GM23338 (cell line): ENCODE data around the gene KIRREL3. TPM values are rescaled to one million over a fixed set of nuclear protein-coding genes. Genes with fewer than 3 reads are reported as not detected.

ENCODE experiments used
- ATAC-seq: fragments of 200-7000 bp; cut with Tn5 transposase; 3 replicates; pipeline ENCODE4 v1.9.1; 2020
- DNase-seq: peaks from one replicate; pipeline ENCODE4 v3.0.0-alpha.2; 2015; ENCODE audit warnings: low spot score
- H2AFZ ChIP-seq: fragments of 200-600 bp; sonication (generic); 2 replicates; pipeline ENCODE4 v1.8.0; 2016; ENCODE audit warnings: antibody characterized with exemption, mild to moderate bottlenecking, moderate library complexity
- H3F3A ChIP-seq: fragments of 200-600 bp; sonication (generic); replicated peaks from 2 replicates; pipeline ENCODE4 v1.8.0; 2017; ENCODE audit warnings: antibody characterized with exemption, mixed run types, low read depth
- H3K27ac ChIP-seq: fragments of 200-600 bp; sonication (generic); 2 replicates; pipeline ENCODE4 v1.6.1; 2016; ENCODE audit warnings: low read depth
- H3K27me3 ChIP-seq: fragments of 200-600 bp; sonication (generic); 2 replicates; pipeline ENCODE4 v1.8.0; 2016; ENCODE audit warnings: mild to moderate bottlenecking, mixed run types, moderate library complexity; ENCODE audit not compliant: insufficient read depth
- H3K36me3 ChIP-seq: fragments of 200-600 bp; sonication (generic); 2 replicates; pipeline ENCODE4 v1.8.0; 2016; ENCODE audit warnings: mild to moderate bottlenecking; ENCODE audit not compliant: insufficient read depth
- H3K4me1 ChIP-seq: fragments of 200-600 bp; sonication (generic); 2 replicates; pipeline ENCODE4 v1.8.0; 2016; ENCODE audit warnings: mild to moderate bottlenecking, moderate library complexity; ENCODE audit not compliant: insufficient read depth
- H3K4me2 ChIP-seq: fragments of 200-600 bp; sonication (generic); 2 replicates; pipeline ENCODE4 v1.7.1; 2017; ENCODE audit warnings: mixed run types
- H3K4me3 ChIP-seq: fragments of 200-600 bp; sonication (generic); 2 replicates; pipeline ENCODE4 v1.6.1; 2016; ENCODE audit warnings: mixed run types
- H3K79me2 ChIP-seq: fragments of 200-600 bp; sonication (generic); replicated peaks from 2 replicates; pipeline ENCODE4 v1.8.0; 2017; ENCODE audit warnings: mild to moderate bottlenecking; ENCODE audit not compliant: insufficient read depth
- H3K9me2 ChIP-seq: fragments of 200-600 bp; sonication (generic); 2 replicates; pipeline ENCODE4 v1.8.0; 2017; ENCODE audit not compliant: insufficient read depth
- H4K20me1 ChIP-seq: fragments of 200-600 bp; sonication (generic); replicated peaks from 2 replicates; pipeline ENCODE4 v1.8.0; 2017; ENCODE audit warnings: mild to moderate bottlenecking; ENCODE audit not compliant: insufficient read depth
- H3K27ac Mint-ChIP-seq: 2 replicates; pipeline ENCODE4 v1.8.0; 2020; ENCODE audit warnings: inconsistent platforms, mild to moderate bottlenecking, moderate library complexity, mixed read lengths
- H3K27me3 Mint-ChIP-seq: 3 replicates; pipeline ENCODE4 v1.8.0; 2022; ENCODE audit warnings: low read depth, mild to moderate bottlenecking, moderate library complexity, mixed read lengths, inconsistent platforms; ENCODE audit not compliant: insufficient read depth, poor library complexity
- H3K36me3 Mint-ChIP-seq: 3 replicates; pipeline ENCODE4 v1.8.0; 2021; ENCODE audit warnings: low read depth, mild to moderate bottlenecking, inconsistent platforms, moderate library complexity, mixed read lengths
- H3K4me1 Mint-ChIP-seq: 3 replicates; pipeline ENCODE4 v1.8.0; 2020; ENCODE audit warnings: mild to moderate bottlenecking, inconsistent platforms, mixed read lengths
- H3K4me3 Mint-ChIP-seq: 3 replicates; pipeline ENCODE4 v1.8.0; 2021; ENCODE audit warnings: moderate library complexity, mild to moderate bottlenecking, inconsistent platforms, mixed read lengths
- H3K9me3 Mint-ChIP-seq: 3 replicates; pipeline ENCODE4 v1.8.0; 2020; ENCODE audit warnings: moderate library complexity, mild to moderate bottlenecking, inconsistent platforms, mixed read lengths
- CREB1 ChIP-seq: fragments of 250-450 bp; sonication (Bioruptor Pico); IDR thresholded peaks from 2 replicates; pipeline ENCODE4 v1.5.0; 2020; ENCODE audit warnings: low read depth, mild to moderate bottlenecking, moderate library complexity
- ETS1 ChIP-seq: IDR thresholded peaks from 2 replicates; pipeline ENCODE4 v1.6.1; 2016; ENCODE audit warnings: antibody characterized with exemption
- EZH2 ChIP-seq: fragments of 200-600 bp; sonication (generic); IDR thresholded peaks from one replicate; pipeline ENCODE4 v1.8.0; 2017; ENCODE audit warnings: antibody characterized with exemption, mild to moderate bottlenecking, low read depth; ENCODE audit not compliant: unreplicated experiment
- EZH2phosphoT487 ChIP-seq: fragments of 200-600 bp; sonication (generic); IDR thresholded peaks from one replicate; pipeline ENCODE4 v1.8.1; 2018; ENCODE audit warnings: antibody characterized with exemption; ENCODE audit not compliant: unreplicated experiment
- JUNB ChIP-seq: IDR thresholded peaks from one replicate; pipeline ENCODE4 v1.6.1; 2016; ENCODE audit warnings: antibody characterized with exemption; ENCODE audit not compliant: unreplicated experiment
- NANOG ChIP-seq: IDR thresholded peaks from 2 replicates; pipeline ENCODE4 v1.6.1; 2016; ENCODE audit warnings: antibody characterized with exemption, borderline replicate concordance
- POLR2AphosphoS5 ChIP-seq: IDR thresholded peaks from 2 replicates; pipeline ENCODE4 v1.6.1; 2016; ENCODE audit warnings: antibody characterized with exemption, low read depth
- REST ChIP-seq: IDR thresholded peaks from one replicate; pipeline ENCODE4 v1.6.1; 2018; ENCODE audit warnings: antibody characterized with exemption; ENCODE audit not compliant: unreplicated experiment
- ZNF114 ChIP-seq: fragments of 250-450 bp; sonication (Bioruptor Pico); IDR thresholded peaks from 2 replicates; pipeline ENCODE4 v1.5.0; 2020; ENCODE audit warnings: mild to moderate bottlenecking, moderate library complexity
- ZNF331 ChIP-seq: fragments of 250-450 bp; sonication (Bioruptor Pico); IDR thresholded peaks from 2 replicates; pipeline ENCODE4 v1.5.0; 2020; ENCODE audit warnings: low read depth, mild to moderate bottlenecking, moderate library complexity
- polyA plus RNA-seq: library from polyadenylated mRNA; unstranded; fragments of >200 nt; fragmentation: Nextera tagmentation; extraction: Ambion mirVana; gene quantifications from 2 replicates; pipeline ENCODE4 v1.2.1, GENCODE V29; 2016
- total RNA-seq: library from RNA; depleted of rRNA; stranded (reverse); fragments of >200 nt; shearing (Covaris generic); gene quantifications from 2 replicates; pipeline ENCODE4 v1.2.3, GENCODE V29; 2014

KIRREL3 gene
- total and polyA plus RNA-seq, 2 experiments from 2014 or later: 0.13 to 1.5 TPM

GRCh38 chr11:126993599-126993998, 7.0 kb downstream of the KIRREL3 start:
- H3K27ac Mint-ChIP-seq: no peak overlapping the region
- no peak overlapping the region for H3K4me3 Mint-ChIP-seq
- peaks cover 13% of the 10 kb centered on the region for H3K4me1 Mint-ChIP-seq
- H3K4me2 ChIP-seq: no peak overlapping the region
- ATAC-seq (no peak), DNase-seq (no peak)
- no peaks in the 10 kb centered on the region for H3K36me3 ChIP-seq
- no peaks in the 10 kb centered on the region for H3K79me2 ChIP-seq
- H3K27ac ChIP-seq: no peak overlapping the region
- no peak overlapping the region for H2AFZ ChIP-seq
- peaks cover 8% of the 10 kb centered on the region for H3K27me3 ChIP-seq
- no peak overlapping the region for H3K4me3 ChIP-seq
- H3K9me3 Mint-ChIP-seq: no peaks in the 10 kb centered on the region
- no peaks in the 10 kb centered on the region for H3K4me1 ChIP-seq
- H3K36me3 Mint-ChIP-seq: no peaks in the 10 kb centered on the region
- no peaks in the 10 kb centered on the region for H3F3A ChIP-seq
- no peaks in the 10 kb centered on the region for H4K20me1 ChIP-seq
- no peaks in the 10 kb centered on the region for H3K27me3 Mint-ChIP-seq
- H3K9me2 ChIP-seq: no peaks in the 10 kb centered on the region
- TF ChIP-seq ZNF331 (CRISPR knock-in tag) (no peak), ZNF114 (CRISPR knock-in tag) (no peak), CREB1 (CRISPR knock-in tag) (no peak), ETS1 (no peak), NANOG (no peak), EZH2phosphoT487 (no peak), JUNB (no peak), POLR2AphosphoS5 (no peak), EZH2 (no peak)

GRCh38 chr11:126992804-126993111, 7.8 kb downstream of the KIRREL3 start:
- Mint-ChIP-seq H3K36me3 (no peaks in the 10 kb centered on the region), H3K4me3 (no peak overlapping the region), H3K27me3 (no peaks in the 10 kb centered on the region), H3K27ac (no peak overlapping the region), H3K4me1 (peaks cover 13% of the 10 kb centered on the region), H3K9me3 (no peaks in the 10 kb centered on the region)
- ATAC-seq: no peak
- H2AFZ ChIP-seq: no peak overlapping the region
- H3K27ac ChIP-seq: no peak overlapping the region
- H3F3A ChIP-seq: no peaks in the 10 kb centered on the region
- no peaks in the 10 kb centered on the region for H3K36me3 ChIP-seq
- H3K4me3 ChIP-seq: no peak overlapping the region
- DNase-seq: no peak
- no peaks in the 10 kb centered on the region for H3K4me1 ChIP-seq
- H3K4me2 ChIP-seq: no peak overlapping the region
- no peaks in the 10 kb centered on the region for H3K79me2 ChIP-seq
- H3K27me3 ChIP-seq: no peaks in the 10 kb centered on the region
- no peaks in the 10 kb centered on the region for H3K9me2 ChIP-seq
- H4K20me1 ChIP-seq: no peaks in the 10 kb centered on the region
- TF ChIP-seq REST (no peak), EZH2phosphoT487 (no peak), POLR2AphosphoS5 (no peak)
